H1 (cell line): ENCODE data around the gene GARNL3. TPM values are rescaled to one million over a fixed set of nuclear protein-coding genes. Genes with fewer than 3 reads are reported as not detected.

Experiments used
- CTCF ChIA-PET: fragments of 300-600 bp; sonication (Branson Sonifier 250); formaldehyde crosslinking; loops from one replicate; lab custom pipeline; 2021; ENCODE audit not compliant: partially characterized antibody; lab: Charles Lee
- POLR2A ChIA-PET: fragments of 300-600 bp; sonication (Branson Sonifier 250); formaldehyde crosslinking; loops from one replicate; lab custom pipeline; 2021; ENCODE audit warnings: inconsistent platforms; ENCODE audit not compliant: partially characterized antibody; lab: Charles Lee
- DNase-seq, 2 experiments: peaks; one replicate each; pipeline versions ENCODE4 v3.0.0 to v3.0.0-alpha.2; 2010 to 2022; ENCODE audit warnings: low spot score in 2 of 2, low read depth in 1 of 2, mixed read lengths in 1 of 2
- FAIRE-seq: peaks from 2 replicates; lab custom pipeline; 2011; peaks lifted over from hg19 to GRCh38; lab: Jason Lieb, UNC
- H2AFZ ChIP-seq: 2 replicates; pipeline ENCODE4 v1.8.1; 2012; ENCODE audit warnings: low read length, inconsistent platforms
- H2AK5ac ChIP-seq: 2 replicates; pipeline ENCODE4 v1.6.1; 2013; ENCODE audit warnings: low read depth, low read length
- H2BK120ac ChIP-seq: replicated peaks from 2 replicates; pipeline ENCODE3; 2013; ENCODE audit warnings: low read depth, low read length, inconsistent platforms
- H2BK12ac ChIP-seq: 2 replicates; pipeline ENCODE4 v1.6.1; 2013; ENCODE audit warnings: low read depth, low read length
- H2BK15ac ChIP-seq: 2 replicates; pipeline ENCODE4 v1.6.1; 2013; ENCODE audit warnings: low read length
- H2BK20ac ChIP-seq: 2 replicates; pipeline ENCODE4 v1.6.1; 2013; ENCODE audit warnings: low read length
- H2BK5ac ChIP-seq: 2 replicates; pipeline ENCODE4 v1.6.1; 2013; ENCODE audit warnings: low read depth, low read length
- H3K14ac ChIP-seq: 2 replicates; pipeline ENCODE4 v1.6.1; 2013; ENCODE audit warnings: inconsistent platforms; ENCODE audit not compliant: insufficient read length
- H3K18ac ChIP-seq: 2 replicates; pipeline ENCODE4 v1.6.1; 2013; ENCODE audit warnings: low read length; ENCODE audit errors: extremely low read depth
- H3K23ac ChIP-seq: 2 replicates; pipeline ENCODE4 v1.6.1; 2013; ENCODE audit warnings: inconsistent platforms; ENCODE audit not compliant: insufficient read length
- H3K23me2 ChIP-seq: 2 replicates; pipeline ENCODE4 v1.6.1; 2013; ENCODE audit warnings: low read depth, low read length
- H3K27ac ChIP-seq: 2 replicates; pipeline ENCODE4 v1.6.1; 2011; ENCODE audit warnings: low read depth, low read length, inconsistent platforms
- H3K27me3 ChIP-seq, 4 experiments: replicated peaks in 1 of 4; 1 replicate in 1 of 4; 2 replicates in 3 of 4; pipeline versions ENCODE4 v1.6.1 to v1.8.1; 2011 to 2013; ENCODE audit warnings: low read length in 3 of 4, mild to moderate bottlenecking in 3 of 4, inconsistent platforms in 2 of 4, mixed read lengths in 2 of 4, moderate library complexity in 1 of 4; ENCODE audit not compliant: control insufficient read depth in 3 of 4, insufficient read depth in 3 of 4; ENCODE audit errors: extremely low read depth in 1 of 4
- H3K36me3 ChIP-seq, 4 experiments: 2 replicates each; pipeline versions ENCODE4 v1.6.1 to v1.8.1; 2011 to 2013; ENCODE audit warnings: mild to moderate bottlenecking in 4 of 4, low read length in 3 of 4, moderate library complexity in 2 of 4, control low read depth in 1 of 4, inconsistent platforms in 1 of 4; ENCODE audit not compliant: insufficient read depth in 4 of 4, control insufficient read depth in 2 of 4
- H3K4ac ChIP-seq: replicated peaks from 2 replicates; pipeline ENCODE3; 2013; ENCODE audit warnings: low read length, low read depth, mixed read lengths, inconsistent platforms; ENCODE audit not compliant: insufficient read length
- H3K4me1 ChIP-seq, 4 experiments: replicated peaks in 1 of 4; 1 replicate in 1 of 4; 2 replicates in 3 of 4; pipeline versions ENCODE4 v1.6.1 to v1.8.1; 2011 to 2013; ENCODE audit warnings: low read length in 3 of 4, inconsistent platforms in 2 of 4, mixed read lengths in 1 of 4; ENCODE audit not compliant: insufficient read depth in 4 of 4, control insufficient read depth in 3 of 4
- H3K4me2 ChIP-seq, 2 experiments: 2 replicates each; pipeline versions ENCODE4 v1.6.1 to v1.8.1; 2011 to 2013; ENCODE audit warnings: low read depth in 2 of 2, low read length in 2 of 2, control low read depth in 1 of 2, inconsistent platforms in 1 of 2, mild to moderate bottlenecking in 1 of 2; ENCODE audit not compliant: insufficient read depth in 1 of 2
- H3K4me3 ChIP-seq, 4 experiments: fragments of 200-600, 300-600 bp in 1 of 4; sonication (generic), shearing (Covaris generic), sonication (Bioruptor Twin) in 1 of 4; 2 replicates each; pipeline versions ENCODE4 v1.5.1 to v1.8.1; 2011 to 2016; ENCODE audit warnings: low read length in 4 of 4, low read depth in 3 of 4, control low read depth in 2 of 4, inconsistent platforms in 2 of 4, mild to moderate bottlenecking in 2 of 4, mixed read lengths in 1 of 4, moderate library complexity in 1 of 4; ENCODE audit not compliant: insufficient read depth in 2 of 4; ENCODE audit errors: extremely low read depth in 1 of 4
- H3K56ac ChIP-seq: replicated peaks from 2 replicates; pipeline ENCODE3; 2013; ENCODE audit warnings: low read depth, mild to moderate bottlenecking, mixed read lengths, low read length, inconsistent platforms; ENCODE audit not compliant: insufficient read length
- H3K79me1 ChIP-seq: 2 replicates; pipeline ENCODE4 v1.6.1; 2013; ENCODE audit warnings: low read depth, low read length, control low read depth
- H3K79me2 ChIP-seq, 2 experiments: 2 replicates each; pipeline versions ENCODE4 v1.6.1 to v1.8.1; 2012 to 2013; ENCODE audit warnings: low read length in 2 of 2, mild to moderate bottlenecking in 2 of 2, inconsistent platforms in 1 of 2; ENCODE audit not compliant: insufficient read depth in 2 of 2, control insufficient read depth in 1 of 2
- H3K9ac ChIP-seq, 4 experiments: replicated peaks in 1 of 4; 1 replicate in 1 of 4; 2 replicates in 3 of 4; pipeline versions ENCODE4 v1.6.1 to v1.8.1; 2011 to 2013; ENCODE audit warnings: low read depth in 3 of 4, low read length in 3 of 4, control low read depth in 2 of 4, mild to moderate bottlenecking in 2 of 4, moderate library complexity in 2 of 4, inconsistent platforms in 1 of 4; ENCODE audit errors: extremely low read depth in 1 of 4
- H3K9me3 ChIP-seq, 2 experiments: 2 replicates each; pipeline versions ENCODE4 v1.6.1 to v1.8.1; 2012 to 2013; ENCODE audit warnings: mild to moderate bottlenecking in 2 of 2, moderate library complexity in 2 of 2, control low read depth in 1 of 2, inconsistent platforms in 1 of 2, low read depth in 1 of 2, low read length in 1 of 2, mixed read lengths in 1 of 2; ENCODE audit not compliant: insufficient read depth in 2 of 2
- H4K20me1 ChIP-seq, 2 experiments: replicated peaks in 1 of 2; 2 replicates each; pipeline versions ENCODE3 to v1.8.1; 2011 to 2013; ENCODE audit warnings: inconsistent platforms in 2 of 2, low read length in 2 of 2, mild to moderate bottlenecking in 1 of 2; ENCODE audit not compliant: insufficient read depth in 2 of 2, control insufficient read depth in 1 of 2
- H4K5ac ChIP-seq: 2 replicates; pipeline ENCODE4 v1.6.1; 2013; ENCODE audit warnings: low read length, low read depth, mixed read lengths, inconsistent platforms; ENCODE audit not compliant: insufficient read length
- H4K8ac ChIP-seq: 2 replicates; pipeline ENCODE4 v1.8.0; 2013; ENCODE audit warnings: mild to moderate bottlenecking, moderate library complexity, low read length, inconsistent platforms; ENCODE audit not compliant: insufficient read depth; ENCODE audit errors: extremely low read depth
- H4K91ac ChIP-seq: replicated peaks from 2 replicates; pipeline ENCODE3; 2013; ENCODE audit warnings: low read length, mixed read lengths, inconsistent platforms; ENCODE audit not compliant: insufficient read length
- ATF2 ChIP-seq: IDR thresholded peaks from 2 replicates; pipeline ENCODE4 v1.6.1; 2012; ENCODE audit warnings: low read length, inconsistent platforms
- ATF3 ChIP-seq: IDR thresholded peaks from 2 replicates; pipeline ENCODE4 v1.6.1; 2011; ENCODE audit warnings: low read depth, mild to moderate bottlenecking, low read length; ENCODE audit not compliant: insufficient read depth
- BACH1 ChIP-seq: IDR thresholded peaks from 2 replicates; pipeline ENCODE4 v1.6.1; 2012; ENCODE audit warnings: low read length, improper control_type of control experiment
- GABPA ChIP-seq: IDR thresholded peaks from 2 replicates; pipeline ENCODE4 v1.6.1; 2011; ENCODE audit warnings: mild to moderate bottlenecking, low read length, moderate library complexity, borderline replicate concordance; ENCODE audit not compliant: insufficient read depth
- PHF8 ChIP-seq: fragments of 200-600 bp; sonication (generic); conservative IDR thresholded peaks from 2 replicates; pipeline ENCODE4 v1.7.1; 2012; ENCODE audit warnings: low read depth, mild to moderate bottlenecking, inconsistent platforms, low read length, moderate library complexity
- POU5F1 ChIP-seq: IDR thresholded peaks from 2 replicates; pipeline ENCODE4 v1.6.1; 2011; ENCODE audit warnings: low read depth, mild to moderate bottlenecking, low read length, moderate library complexity
- RFX5 ChIP-seq: IDR thresholded peaks from 2 replicates; pipeline ENCODE4 v1.6.1; 2011; ENCODE audit warnings: low read depth, low read length, improper control_type of control experiment, borderline replicate concordance
- RNF2 ChIP-seq: fragments of 200-900, 300-1000 bp; sonication (generic); IDR thresholded peaks from 2 replicates; pipeline ENCODE4 v1.7.1; 2016; ENCODE audit warnings: borderline replicate concordance, low read depth, mild to moderate bottlenecking, antibody characterized with exemption, low read length; ENCODE audit not compliant: poor library complexity, severe bottlenecking; ENCODE audit errors: missing control alignments
- SIX5 ChIP-seq: IDR thresholded peaks from 2 replicates; pipeline ENCODE4 v1.6.1; 2011; ENCODE audit warnings: mild to moderate bottlenecking, low read depth, low read length
- SUZ12 ChIP-seq: fragments of 200-600 bp; sonication (generic); IDR thresholded peaks from 2 replicates; pipeline ENCODE4 v1.6.1; 2012; ENCODE audit warnings: mild to moderate bottlenecking, inconsistent platforms, low read length, moderate library complexity, mixed read lengths
- TAF7 ChIP-seq: optimal IDR thresholded peaks from 2 replicates; pipeline ENCODE3; 2011; ENCODE audit warnings: low read depth, mild to moderate bottlenecking, inconsistent platforms, low read length, moderate library complexity, borderline replicate concordance
- WGBS, 2 experiments: shearing (Covaris generic) in 1 of 2; methylation state at CpG; one replicate each; pipeline versions ENCODE4 v1.1.6 to v1.1.7; 2013 to 2015; ENCODE audit warnings: low lambda C conversion rate in 2 of 2, mixed read lengths in 2 of 2, inconsistent platforms in 1 of 2, low coverage in 1 of 2, missing lambda C conversion rate in 1 of 2; ENCODE audit not compliant: insufficient replicate concordance in 2 of 2, insufficient coverage in 1 of 2, insufficient read length in 1 of 2; ENCODE audit errors: extremely low coverage in 1 of 2, missing lambda C conversion rate in 1 of 2; 5-methylcytosine and 5-hydroxymethylcytosine counted together
- polyA plus RNA-seq, 7 experiments: library from polyadenylated mRNA; depleted of rRNA in 3 of 7; stranded (reverse) in 5 of 7; unstranded in 2 of 7; fragments of >200 nt in 5 of 7; fragments of 200-250 nt in 2 of 7; gene quantifications; 1 replicate in 5 of 7; 2 replicates in 1 of 7; 4 replicates in 1 of 7; pipeline versions ENCODE4 v1.2.1 to v1.2.3, GENCODE V29; 2011 to 2013; ENCODE audit warnings: missing spikeins in 2 of 7, mixed read lengths in 2 of 7
- total RNA-seq: library from RNA; stranded (reverse); fragmentation: NEBNext Ultra II Directional; extraction: Animal tissue kit (Norgen Biotek cat#: 25700); gene quantifications from 2 replicates; pipeline ENCODE4 v1.2.1, GENCODE V29; 2021

The GARNL3 gene
- total and polyA plus RNA-seq, 2 of the 8 experiments (the other 6 are each of a cell fraction or from before 2014, with no cell fraction given): 6.5 to 18.3 TPM

- ChIA-PET POLR2A (interaction anchor here (1.2 to 1.9 kb wide), 4 partner anchors 9 to 29 kb away, joined by 3 to 8 read pairs (median 4); partner anchors contain the start of gene ZNF79), CTCF (interaction anchor here (0.7 to 1.2 kb wide), 2 partner anchors 59 to 483 kb away, joined by 3 read pairs; no protein-coding TSS in a partner anchor)
- Histone ChIP-seq H3K27me3 (no peaks in the 10 kb centered on the region), H3K4me3 (no peak overlapping the region), H3K27ac (no peak overlapping the region), H4K91ac (no peak overlapping the region), H3K4me2 (no peak overlapping the region), H3K14ac (no peak overlapping the region), H3K23ac (no peak overlapping the region), H3K36me3 (no peaks in the 10 kb centered on the region), H2BK15ac (no peak overlapping the region), H2BK20ac (no peak overlapping the region), H3K18ac (no peak overlapping the region), H3K79me2 (no peaks in the 10 kb centered on the region), H3K79me1 (peaks cover 2% of the 10 kb centered on the region; the same call in 1 of the 2 replicates), H3K23me2 (0 out of 2 replicates have a peak, but pooled peaks cover 2% of the 10 kb centered on the region), H3K4ac (no peak overlapping the region), H3K4me1 (peaks cover 0 to 2% (median 2%) of the 10 kb centered on the region in 4 experiments; a peak in 5 of 7 replicates), H4K5ac (no peak overlapping the region), H4K20me1 (peaks cover 2 to 4% of the 10 kb centered on the region in 2 experiments), H2AFZ (no peak overlapping the region), H2BK5ac (no peak overlapping the region), H2BK12ac (no peak overlapping the region), H3K56ac (no peak overlapping the region), H3K9me3 (no peaks in the 10 kb centered on the region), H2AK5ac (no peak overlapping the region), H3K9ac (no peak overlapping the region), H4K8ac (no peak overlapping the region), H2BK120ac (no peak overlapping the region)
- DNase-seq (no peak), FAIRE-seq (no peak)
- WGBS, 2 experiments: 94% methylated on average over 4 of the region's 4 CpGs; no CpG with 5 or more reads in 1 of the 2 experiments
- TF ChIP-seq TAF7: no peak
- no peak for TF ChIP-seq RNF2
- TF ChIP-seq BACH1: no peak
- TF ChIP-seq ATF3: no peak
- TF ChIP-seq GABPA: no peak
- TF ChIP-seq POU5F1: no peak
- no peak for TF ChIP-seq ATF2
- TF ChIP-seq SIX5: no peak
- TF ChIP-seq RFX5: no peak
- no peak for TF ChIP-seq SUZ12
- TF ChIP-seq PHF8: no peak
Observed at GRCh38 chr9:127415141-127415540, 150.6 kb downstream of the GARNL3 start.
